Spleen (tissue), 11 donors: ENCODE data around the gene MYLK. TPM values are rescaled to one million over a fixed set of nuclear protein-coding genes. Genes with fewer than 3 reads are reported as not detected.

Experiments
- DNase-seq: peaks from one replicate; pipeline ENCODE4 v3.0.0-alpha.2; 2020
- H3K27ac ChIP-seq, 8 donors: fragments of 200-600 bp; sonication (generic) in 7 of 8; 1 replicate in 4 of 8; 2 replicates in 4 of 8; pipeline versions ENCODE4 v1.5.0 to v1.8.0; 2016 to 2021; ENCODE audit warnings: inconsistent platforms in 4 of 8, mild to moderate bottlenecking in 4 of 8, moderate library complexity in 1 of 8
- H3K27me3 ChIP-seq, 7 donors: fragments of 200-600 bp; sonication (generic) in 6 of 7; replicated peaks in 1 of 7; 1 replicate in 4 of 7; 2 replicates in 3 of 7; pipeline versions ENCODE4 v1.5.0 to v1.8.0; 2016 to 2021; ENCODE audit warnings: inconsistent platforms in 3 of 7, mild to moderate bottlenecking in 1 of 7
- H3K36me3 ChIP-seq, 6 donors: fragments of 200-600 bp; sonication (generic) in 5 of 6; 1 replicate in 4 of 6; 2 replicates in 2 of 6; pipeline versions ENCODE4 v1.5.0 to v1.8.0; 2016 to 2021; ENCODE audit warnings: inconsistent platforms in 2 of 6
- H3K4me1 ChIP-seq, 6 donors: fragments of 200-600 bp; sonication (generic) in 5 of 6; 1 replicate in 3 of 6; 2 replicates in 3 of 6; pipeline versions ENCODE4 v1.5.0 to v1.8.0; 2016 to 2021; ENCODE audit warnings: inconsistent platforms in 3 of 6
- H3K4me3 ChIP-seq, 8 donors: fragments of 200-600 bp; sonication (generic) in 7 of 8; 1 replicate in 4 of 8; 2 replicates in 4 of 8; pipeline versions ENCODE4 v1.5.0 to v1.8.0; 2016 to 2021; ENCODE audit warnings: inconsistent platforms in 4 of 8, mild to moderate bottlenecking in 4 of 8, moderate library complexity in 2 of 8
- H3K9me3 ChIP-seq, 8 donors: fragments of 200-600 bp; sonication (generic) in 7 of 8; 1 replicate in 4 of 8; 2 replicates in 4 of 8; pipeline versions ENCODE4 v1.5.0 to v1.8.0; 2016 to 2021; ENCODE audit warnings: inconsistent platforms in 4 of 8
- CTCF ChIP-seq, 11 experiments: fragments of 200-600 bp in 7 of 11; fragments of 450-650 bp in 4 of 11; sonication (generic) in 4 of 11; IDR thresholded peaks in 8 of 11; conservative IDR thresholded peaks in 3 of 11; 1 replicate in 7 of 11; 2 replicates in 4 of 11; pipeline versions ENCODE4 v1.4.0 to v1.8.0; 2016 to 2021; ENCODE audit warnings: antibody characterized with exemption in 11 of 11, inconsistent platforms in 4 of 11, mild to moderate bottlenecking in 1 of 11
- POLR2A ChIP-seq, 3 donors: fragments of 450-650 bp; IDR thresholded peaks; one replicate each; pipeline ENCODE4 v1.5.1; 2017; ENCODE audit warnings: antibody characterized with exemption in 3 of 3, mild to moderate bottlenecking in 1 of 3
- POLR2AphosphoS5 ChIP-seq, 3 donors: sonication (generic); formaldehyde crosslinking; IDR thresholded peaks; one replicate each; pipeline ENCODE4 v1.5.1; 2017; ENCODE audit warnings: antibody characterized with exemption in 3 of 3
- WGBS, 5 donors: extraction: QIAGEN DNeasy Blood & Tissue Kit in 3 of 5; methylation state at CpG; one replicate each; pipeline versions ENCODE4 v1.1.5 to v1.1.7; 2013 to 2018; 5-methylcytosine and 5-hydroxymethylcytosine counted together
- intact Hi-C: fragments of 100-400 bp; cut with DNase I; formaldehyde crosslinking; loops from one replicate; pipeline ENCODE4 v1.15.0; 2023; ENCODE audit warnings: low total_unique reads
- polyA plus RNA-seq, 3 donors: library from polyadenylated mRNA; stranded (reverse); fragments of 200-250 nt; gene quantifications; one replicate each; pipeline ENCODE4 v1.2.1, GENCODE V29; 2013
- total RNA-seq, 7 donors: library from RNA; depleted of rRNA in 3 of 7; stranded (reverse); fragments of >200 nt in 3 of 7; fragmentation: NEBNext Ultra II Directional in 4 of 7; extraction: Animal tissue kit (Norgen Biotek cat#: 25700) in 4 of 7; gene quantifications; one replicate each; pipeline versions ENCODE4 v1.1.0 to v1.2.1, GENCODE V29; 2016 to 2021
- donor health status: healthy with polysubstance abuse.
- donor health status: DM: no; HTN: no; CAD: no; lungs with moderate emphysema.
- donor health status: DM: no; HTN: no; CAD: no.
- donor health status: Bipolar disorder and iron deficiency.
- donor health status: healthy.
- donor health status: DM: no; HTN: no; CAD: no.
- donor health status: DM: yes; HTN: yes; CAD: no.

Gene MYLK
- total and polyA plus RNA-seq, 10 donors: 11.1 to 343 (median 154) TPM

DNA sequence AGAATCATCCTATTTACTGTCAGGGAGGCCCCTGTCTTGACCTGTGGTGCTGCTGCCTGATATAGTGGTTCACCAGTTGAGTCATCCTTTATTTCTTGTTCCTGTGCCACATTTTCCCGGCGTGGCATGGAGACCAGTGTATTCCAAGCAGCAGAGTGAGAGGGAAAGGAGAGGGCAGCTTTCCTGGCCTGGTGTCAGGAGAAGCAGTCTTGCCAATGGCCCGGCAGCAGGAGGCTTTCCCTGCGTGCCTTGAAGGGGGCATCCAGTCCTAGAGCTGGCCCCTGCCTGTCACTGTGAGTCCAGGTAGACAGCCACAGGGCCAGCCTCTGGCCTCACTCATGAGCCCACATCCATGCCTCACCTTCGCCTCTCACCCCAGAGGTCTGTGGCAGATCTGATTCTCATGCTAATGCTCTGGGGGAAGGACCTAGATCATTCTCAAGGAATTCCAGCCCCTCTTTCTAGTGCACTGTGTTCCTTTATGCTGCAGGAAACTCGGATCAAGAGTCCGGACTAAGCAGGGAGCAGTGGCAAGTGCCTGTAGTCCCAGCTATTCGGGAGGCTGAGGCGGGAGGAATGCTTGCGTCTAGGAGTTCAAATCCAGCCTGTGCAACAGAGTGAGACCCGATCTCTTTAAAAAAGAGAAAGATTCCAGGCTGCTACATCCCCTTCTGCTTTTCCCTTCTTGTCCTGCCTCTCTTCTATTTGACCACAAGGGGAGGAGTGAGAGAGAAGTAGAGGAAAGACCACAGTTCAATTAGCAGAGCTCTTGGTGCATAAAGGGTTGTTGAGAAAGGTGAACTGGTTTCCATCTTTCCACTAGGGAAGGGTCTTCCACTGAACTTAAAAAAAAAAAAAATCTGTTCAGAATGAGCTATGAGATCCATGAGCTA, 232.4 kb downstream of the MYLK start:
- TF ChIP-seq POLR2A (IDR thresholded peaks at IDR 0.05) (no peak), CTCF (IDR thresholded peaks at IDR 0.05 in 8 of 11, conservative IDR thresholded peaks at IDR 0.05 in 3 of 11) (no peak), POLR2AphosphoS5 (IDR thresholded peaks at IDR 0.05) (no peak)
- H3K27ac ChIP-seq: peak overlapping the region in 2 of 8 donors; percentile 10 to 44
- H3K27me3 ChIP-seq: no peaks in the 10 kb centered on the region
- intact Hi-C loops: loop anchor here (5.0 kb wide), 1 partner anchor 66 kb away; no protein-coding TSS in a partner anchor
- 73 to 91% (median 79%) methylated on average over 10 to 11 of the region's 11 CpGs for WGBS, 5 donors
- peaks cover 0 to 49% (median 0%) of the 10 kb centered on the region in 6 donors for H3K36me3 ChIP-seq
- no peak for DNase-seq
- no peak overlapping the region for H3K4me3 ChIP-seq
- H3K9me3 ChIP-seq: peaks cover 0 to 2% (median 0%) of the 10 kb centered on the region in 8 donors
- peaks cover 6 to 28% (median 22%) of the 10 kb centered on the region in 6 donors for H3K4me1 ChIP-seq

GRCh38 chr3:123650101-123650500, 234.0 kb downstream of the MYLK start:
- TF ChIP-seq POLR2A (IDR thresholded peaks at IDR 0.05) (no peak), POLR2AphosphoS5 (IDR thresholded peaks at IDR 0.05) (no peak), CTCF (IDR thresholded peaks at IDR 0.05 in 8 of 11, conservative IDR thresholded peaks at IDR 0.05 in 3 of 11) (no peak)
- Histone ChIP-seq H3K9me3 (no peaks in the 10 kb centered on the region), H3K4me3 (no peak overlapping the region), H3K27ac (no peak overlapping the region), H3K36me3 (peaks cover 0 to 53% (median 0%) of the 10 kb centered on the region in 6 donors), H3K27me3 (no peaks in the 10 kb centered on the region), H3K4me1 (peaks cover 6 to 27% (median 17%) of the 10 kb centered on the region in 6 donors)
- 82 to 88% (median 84%) methylated on average over 8 of the region's 8 CpGs for WGBS, 5 donors
- intact Hi-C loops: loop anchor here (5.0 kb wide), 1 partner anchor 67 kb away; no protein-coding TSS in a partner anchor
- no peak for DNase-seq

DNA sequence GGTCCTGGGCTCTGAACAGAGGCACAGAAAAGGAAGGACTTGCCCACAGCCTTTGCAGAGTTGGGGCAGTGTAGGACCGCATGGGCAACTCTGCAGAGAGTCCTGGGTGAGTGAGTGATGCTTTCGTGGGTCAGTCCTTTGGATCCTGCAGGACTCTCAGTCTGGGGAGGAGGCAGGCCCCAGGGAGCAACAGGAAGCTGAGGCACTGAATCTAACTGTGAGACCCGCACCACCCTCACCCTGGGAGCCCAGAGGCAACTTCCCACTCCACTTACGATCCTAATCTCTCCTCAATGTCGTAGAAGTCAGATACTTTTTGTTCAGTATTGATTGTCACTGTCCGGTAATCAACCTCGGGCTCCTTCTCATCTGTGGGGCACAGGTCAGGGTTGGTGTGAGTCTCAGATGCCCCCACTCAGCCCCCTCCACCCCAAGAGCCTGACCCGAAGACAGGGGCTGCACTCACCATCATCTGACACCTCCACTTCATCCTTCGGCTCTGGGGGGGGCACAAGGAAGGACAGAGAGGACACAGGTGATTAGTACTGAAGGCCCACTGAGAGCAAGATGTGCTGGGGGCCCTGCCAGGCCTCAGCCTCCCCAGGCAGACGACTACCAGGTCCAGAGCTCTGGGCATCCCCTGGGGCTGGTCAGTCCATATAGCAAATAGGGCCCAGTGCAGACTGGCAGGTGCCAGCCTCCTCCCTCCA, 235.3 kb downstream of the MYLK start:
- no peak for TF ChIP-seq CTCF (IDR thresholded peaks at IDR 0.05 in 8 of 11, conservative IDR thresholded peaks at IDR 0.05 in 3 of 11)
- TF ChIP-seq POLR2A (IDR thresholded peaks at IDR 0.05): no peak
- no peak for TF ChIP-seq POLR2AphosphoS5 (IDR thresholded peaks at IDR 0.05)
- Histone ChIP-seq H3K27ac (peak overlapping the region in 1 of 8 donors; percentile 14), H3K9me3 (no peaks in the 10 kb centered on the region), H3K36me3 (peaks cover 0 to 54% (median 0%) of the 10 kb centered on the region in 6 donors), H3K27me3 (no peaks in the 10 kb centered on the region), H3K4me1 (peaks cover 6 to 23% (median 17%) of the 10 kb centered on the region in 6 donors), H3K4me3 (no peak overlapping the region)
- intact Hi-C loops: no loop called here
- DNase-seq: no peak
- WGBS, 5 donors: 77 to 86% (median 82%) methylated on average over 9 to 10 of the region's 10 CpGs
